Subcutaneous abdominal adipose tissue (tissue), 5 donors: Measurements from ENCODE around the gene STAM2.
"Not testable (repeated sequence)": the region's sequence is repeated elsewhere in the genome, so short reads cannot be mapped to it uniquely, and the experiment has no call there.

Source experiments
- H3K27ac ChIP-seq: one replicate; pipeline ENCODE4 v1.7.0; 2013; ENCODE audit warnings: low read depth, mild to moderate bottlenecking, inconsistent platforms, low read length, moderate library complexity
- H3K27me3 ChIP-seq, 5 donors: one replicate each; pipeline ENCODE4 v1.7.0; 2013; ENCODE audit warnings: low read length in 5 of 5, inconsistent platforms in 1 of 5; ENCODE audit not compliant: control insufficient read depth in 5 of 5, insufficient read depth in 4 of 5
- H3K36me3 ChIP-seq, 5 donors: one replicate each; pipeline ENCODE4 v1.7.0; 2013; ENCODE audit warnings: low read length in 5 of 5; ENCODE audit not compliant: control insufficient read depth in 5 of 5, insufficient read depth in 5 of 5
- H3K4me1 ChIP-seq, 5 donors: one replicate each; pipeline ENCODE4 v1.7.0; 2013; ENCODE audit warnings: low read length in 5 of 5, mild to moderate bottlenecking in 3 of 5, moderate library complexity in 1 of 5; ENCODE audit not compliant: control insufficient read depth in 5 of 5, insufficient read depth in 5 of 5
- H3K4me3 ChIP-seq, 5 donors: one replicate each; pipeline ENCODE4 v1.7.0; 2013; ENCODE audit warnings: low read length in 5 of 5, low read depth in 1 of 5
- H3K9ac ChIP-seq, 5 donors: one replicate each; pipeline ENCODE4 v1.7.0; 2013; ENCODE audit warnings: low read length in 5 of 5, mild to moderate bottlenecking in 4 of 5, moderate library complexity in 3 of 5
- H3K9me3 ChIP-seq, 5 donors: one replicate each; pipeline ENCODE4 v1.7.0; 2013; ENCODE audit warnings: low read length in 5 of 5; ENCODE audit not compliant: control insufficient read depth in 5 of 5
- donor health status: healthy.
- donor health status: healthy.
- donor health status: healthy.
- donor health status: healthy.
- donor health status: healthy.

Gene STAM2

DNA sequence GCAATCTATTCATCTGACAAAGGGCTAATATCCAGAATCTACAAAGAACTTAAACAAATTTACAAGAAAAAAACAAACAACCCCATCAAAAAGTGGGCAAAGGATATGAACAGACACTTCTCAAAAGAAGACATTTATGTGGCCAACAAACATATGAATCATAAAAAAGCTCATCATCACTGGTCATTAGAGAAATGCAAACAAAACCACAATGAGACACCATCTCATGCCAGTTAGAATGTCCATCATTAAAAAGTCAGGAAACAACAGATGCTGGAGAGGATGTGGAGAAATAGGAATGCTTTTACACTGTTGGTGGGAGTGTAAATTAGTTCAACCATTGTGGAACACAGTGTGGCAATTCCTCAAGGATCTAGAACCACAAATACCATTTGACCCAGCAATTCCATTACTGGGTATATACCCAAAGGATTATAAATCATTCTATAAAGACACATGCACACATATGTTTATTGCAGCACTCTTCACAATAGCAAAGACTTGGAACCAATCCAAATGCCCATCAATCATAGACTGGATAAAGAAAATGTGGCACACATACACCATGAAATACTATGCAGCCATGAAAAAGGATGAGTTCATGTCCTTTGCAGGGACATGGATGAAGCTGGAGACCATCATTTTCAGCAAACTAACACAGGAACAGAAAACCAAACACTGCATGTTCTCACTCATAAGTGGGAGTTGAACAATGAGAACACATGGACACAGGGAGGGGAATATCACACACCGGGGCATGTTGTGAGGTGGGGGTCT, 22.1 kb upstream of the STAM2 start:
- not testable (repeated sequence) for H3K36me3 ChIP-seq, H3K4me3 ChIP-seq, H3K4me1 ChIP-seq, H3K9ac ChIP-seq, H3K27me3 ChIP-seq, H3K9me3 ChIP-seq, H3K27ac ChIP-seq

- Histone ChIP-seq H3K36me3 (no peaks in the 10 kb centered on the region), H3K4me3 (no peak overlapping the region), H3K9ac (no peak overlapping the region), H3K27me3 (no peaks in the 10 kb centered on the region), H3K27ac (no peak overlapping the region), H3K9me3 (no peaks in the 10 kb centered on the region), H3K4me1 (no peaks in the 10 kb centered on the region)
These were observed 14.3 kb upstream of the STAM2 start for GRCh38 chr2:152189622-152190495.

DNA sequence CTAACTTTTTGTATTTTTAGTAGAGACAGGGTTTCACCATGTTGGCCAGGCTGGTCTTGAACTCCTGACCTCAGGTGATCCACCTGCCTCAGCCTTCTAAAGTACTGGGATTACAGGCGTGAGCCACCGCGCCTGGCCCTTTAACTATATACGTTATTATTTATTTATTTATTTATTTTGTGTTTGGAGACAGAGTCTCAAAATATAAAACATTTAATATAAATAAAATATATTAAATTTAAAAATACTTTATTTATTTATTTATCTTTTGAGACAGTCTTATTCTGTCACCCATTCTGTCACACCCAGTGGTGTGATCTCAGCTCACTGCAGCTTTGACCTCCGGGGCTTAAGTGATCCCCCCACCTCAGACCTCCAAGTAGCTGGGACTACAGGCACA, 11.2 kb upstream of the STAM2 start:
- H3K9ac ChIP-seq, H3K36me3 ChIP-seq, H3K9me3 ChIP-seq, H3K4me1 ChIP-seq, H3K4me3 ChIP-seq, H3K27me3 ChIP-seq, H3K27ac ChIP-seq: not testable (repeated sequence)

GRCh38 chr2:152186262-152186661, 10.7 kb upstream of the STAM2 start:
- Histone ChIP-seq H3K36me3 (no peaks in the 10 kb centered on the region), H3K4me1 (no peaks in the 10 kb centered on the region), H3K27ac (no peak overlapping the region), H3K9ac (no peak overlapping the region), H3K9me3 (no peaks in the 10 kb centered on the region), H3K4me3 (no peak overlapping the region), H3K27me3 (no peaks in the 10 kb centered on the region)

- H3K36me3 ChIP-seq: no peaks in the 10 kb centered on the region
- no peaks in the 10 kb centered on the region for H3K27me3 ChIP-seq
- H3K9ac ChIP-seq: no peak overlapping the region
- no peaks in the 10 kb centered on the region for H3K4me1 ChIP-seq
- H3K4me3 ChIP-seq: no peak overlapping the region
- H3K9me3 ChIP-seq: no peaks in the 10 kb centered on the region
- H3K27ac ChIP-seq: no peak overlapping the region
These were observed 8.0 kb upstream of the STAM2 start for GRCh38 chr2:152183401-152184073.

DNA sequence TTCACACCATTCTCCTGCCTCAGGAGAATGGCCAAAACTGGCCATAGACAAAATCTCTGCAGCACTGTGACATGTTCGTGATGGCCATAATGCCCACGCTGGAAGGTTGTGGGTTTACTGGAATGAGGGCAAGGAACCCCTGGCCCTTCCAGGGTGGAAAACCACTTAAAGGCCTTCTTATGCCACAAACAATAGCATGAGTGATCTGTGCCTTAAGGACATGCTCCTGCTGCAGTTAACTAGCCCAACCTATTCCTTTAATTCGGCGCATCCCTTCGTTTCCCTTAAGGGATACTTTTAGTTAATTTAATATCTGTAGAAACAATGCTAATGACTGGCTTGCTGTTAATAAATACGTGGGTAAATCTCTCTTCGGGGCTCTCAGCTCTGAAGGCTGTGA, 2.1 kb upstream of the STAM2 start:
- not testable (repeated sequence) for H3K27me3 ChIP-seq, H3K9ac ChIP-seq, H3K4me3 ChIP-seq, H3K36me3 ChIP-seq, H3K27ac ChIP-seq, H3K9me3 ChIP-seq
- H3K4me1 ChIP-seq: peaks cover 0 to 22% (median 19%) of the 10 kb centered on the region in 5 donors

DNA sequence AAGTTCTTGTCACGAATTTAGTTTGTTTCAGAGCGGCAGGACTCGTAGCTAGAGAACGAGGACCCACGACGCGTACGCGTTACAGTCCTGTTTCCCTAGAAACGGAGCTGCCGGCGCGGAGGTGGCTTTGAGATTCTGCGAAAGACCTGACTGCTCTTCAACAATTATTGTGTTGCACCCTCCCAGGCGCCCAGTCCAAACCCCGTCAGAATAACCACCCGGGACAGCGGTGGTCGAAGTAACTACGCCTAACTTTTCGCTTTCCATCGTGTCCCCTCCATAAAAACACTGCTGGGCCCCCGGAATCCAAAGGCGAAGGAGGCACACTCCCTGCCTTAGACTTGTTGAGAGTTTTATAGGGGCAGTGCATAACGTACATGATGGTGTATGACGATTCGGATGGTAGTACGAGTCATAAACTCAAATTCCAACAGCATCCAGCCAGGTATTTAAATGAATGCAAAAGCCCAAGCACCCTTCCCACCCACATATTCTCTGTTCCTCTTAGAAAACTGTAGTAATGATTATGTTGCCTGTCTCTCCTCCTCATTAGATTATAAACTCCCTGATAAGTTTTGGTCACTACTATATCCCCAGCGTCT, 651 bp upstream of the STAM2 start:
- Histone ChIP-seq H3K4me1 (peaks cover 0 to 35% (median 29%) of the 10 kb centered on the region in 5 donors), H3K36me3 (no peaks in the 10 kb centered on the region), H3K4me3 (peak overlapping the region; percentile 95 to 99 (median 98)), H3K9me3 (no peaks in the 10 kb centered on the region), H3K9ac (peak overlapping the region; percentile 94 to 97 (median 96)), H3K27me3 (no peaks in the 10 kb centered on the region), H3K27ac (peak overlapping the region; percentile 98)

DNA sequence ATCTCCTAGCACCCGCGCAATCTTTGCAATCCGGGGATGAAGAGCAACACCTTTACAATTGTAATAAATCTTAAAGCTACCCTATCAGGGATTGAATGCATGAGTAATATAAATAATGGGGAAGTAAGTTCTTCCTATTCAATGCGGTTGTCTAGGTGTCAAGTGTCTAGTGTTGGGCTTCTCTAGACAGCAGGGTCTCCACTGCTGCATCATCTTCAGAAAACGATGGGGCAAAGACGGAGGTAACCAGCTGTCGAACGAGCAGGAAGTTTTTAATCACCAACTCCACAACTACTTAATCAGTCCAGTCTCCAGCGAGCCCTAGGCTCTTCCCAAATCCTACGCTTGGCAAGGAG, 573 bp downstream of the STAM2 start:
- no peaks in the 10 kb centered on the region for H3K36me3 ChIP-seq
- peak overlapping the region; percentile 74 to 97 (median 95) for H3K9ac ChIP-seq
- peaks cover 0 to 35% (median 29%) of the 10 kb centered on the region in 5 donors for H3K4me1 ChIP-seq
- H3K27ac ChIP-seq: peak overlapping the region; percentile 98
- peak overlapping the region; percentile 95 to 99 (median 98) for H3K4me3 ChIP-seq
- no peaks in the 10 kb centered on the region for H3K9me3 ChIP-seq
- no peaks in the 10 kb centered on the region for H3K27me3 ChIP-seq

DNA sequence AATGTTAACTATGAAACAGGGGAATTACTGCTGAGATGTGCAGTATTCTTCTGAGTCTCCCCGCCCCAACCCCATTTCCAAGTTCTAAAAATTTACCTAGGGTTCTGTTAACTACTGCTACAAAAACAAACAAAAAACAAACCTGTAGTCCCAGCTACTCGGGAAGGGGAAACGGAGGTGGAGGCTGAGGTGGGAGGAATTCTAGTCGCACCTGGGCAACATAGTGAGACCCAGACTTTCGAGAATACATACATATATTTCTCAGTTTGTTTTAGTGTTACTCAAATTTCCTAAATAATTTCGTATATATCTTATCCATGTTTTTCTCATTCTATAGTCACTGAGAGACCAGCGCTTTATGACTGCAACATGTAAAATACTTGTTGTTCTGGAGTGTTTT, 989 bp downstream of the STAM2 start:
- Histone ChIP-seq H3K9ac (peak overlapping the region in 4 of 5 donors; percentile 94 to 97 (median 96)), H3K27ac (peak overlapping the region; percentile 98)

More for the DNA sequence above, 989 bp downstream of the STAM2 start:
- Histone ChIP-seq H3K36me3 (no peaks in the 10 kb centered on the region), H3K4me3 (peak overlapping the region; percentile 95 to 99 (median 98)), H3K4me1 (peaks cover 0 to 35% (median 29%) of the 10 kb centered on the region in 5 donors), H3K27me3 (no peaks in the 10 kb centered on the region), H3K9me3 (no peaks in the 10 kb centered on the region)
